Stimulated activated CD4-positive, alpha-beta T cell treated with anti-CD3 and anti-CD28 coated beads, Interleukin-12 subunit alpha, Interleukin-12 subunit beta, amount 100 ng/mL, for 24 hours (primary cell): ENCODE results near the gene EFEMP2.
A peak's percentile ranks its signal among the peaks of the same experiment; 100 is the strongest.

Source experiments
- DNase-seq, 2 experiments: peaks; one replicate each; pipeline ENCODE4 v3.0.0-alpha.2; 2020; ENCODE audit warnings: low read depth in 2 of 2

EFEMP2 gene

DNA sequence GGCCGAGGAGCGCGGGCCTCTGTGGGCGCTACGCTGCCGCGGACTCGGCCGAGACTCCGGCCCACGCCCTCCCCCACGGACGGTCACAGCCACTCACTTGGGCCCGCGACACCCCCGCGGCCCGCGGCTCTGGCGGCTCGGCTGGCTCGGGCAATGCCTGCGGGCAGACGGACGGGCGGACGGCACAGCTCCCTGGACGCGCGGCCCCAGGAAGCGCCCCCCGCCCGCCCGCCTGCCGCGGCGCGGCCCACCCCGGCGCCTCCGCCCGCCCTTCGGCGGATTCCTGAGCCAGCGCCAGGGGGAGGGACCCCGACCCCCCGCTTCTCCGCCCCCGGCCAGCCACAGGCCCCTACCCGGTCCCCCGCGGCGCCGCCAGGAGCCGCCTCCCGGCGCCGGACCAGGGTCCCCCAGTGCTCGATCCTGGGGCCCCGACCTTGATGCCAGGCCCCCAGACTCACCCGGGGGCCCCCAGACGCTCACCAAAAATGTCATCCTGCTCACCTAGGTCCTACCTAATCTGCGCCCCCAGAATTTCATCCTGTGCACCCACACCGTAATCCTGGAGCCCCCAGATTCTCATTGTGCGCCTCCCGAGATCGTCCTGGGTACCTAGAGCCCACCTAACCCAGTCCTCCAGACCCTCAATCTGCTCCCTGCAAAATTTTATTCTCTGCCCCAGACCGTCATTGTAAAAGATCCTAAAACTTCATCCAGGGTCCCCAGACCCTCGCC is at the start of gene EFEMP2:
EFEMP2 (minus strand) TSS at position 215 of the 732 bp plus-strand sequence. CDS start 446 bp downstream, outside the sequence.
- no peak for DNase-seq

DNA sequence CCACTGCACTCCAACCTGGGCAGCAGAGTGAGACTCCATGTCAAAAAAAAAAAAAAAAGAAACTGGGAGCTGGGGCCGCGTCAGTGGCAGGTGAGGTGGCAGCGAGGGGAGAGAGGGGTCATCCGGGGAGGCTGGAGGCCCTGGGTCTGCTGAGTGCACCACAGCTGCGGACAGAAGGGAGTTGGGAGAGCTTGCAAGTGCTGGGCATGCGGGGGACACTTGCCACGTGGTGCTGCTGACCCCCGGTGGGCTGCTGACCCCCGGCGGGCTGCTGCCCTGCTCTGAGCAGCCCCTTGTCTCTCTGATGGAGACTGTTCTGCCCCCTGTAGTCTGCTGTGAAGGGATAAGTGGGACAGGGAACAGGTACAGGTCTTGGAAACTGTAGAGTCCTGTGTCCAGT is 49.3 kb upstream of the EFEMP2 start:
- DNase-seq: no peak

DNA sequence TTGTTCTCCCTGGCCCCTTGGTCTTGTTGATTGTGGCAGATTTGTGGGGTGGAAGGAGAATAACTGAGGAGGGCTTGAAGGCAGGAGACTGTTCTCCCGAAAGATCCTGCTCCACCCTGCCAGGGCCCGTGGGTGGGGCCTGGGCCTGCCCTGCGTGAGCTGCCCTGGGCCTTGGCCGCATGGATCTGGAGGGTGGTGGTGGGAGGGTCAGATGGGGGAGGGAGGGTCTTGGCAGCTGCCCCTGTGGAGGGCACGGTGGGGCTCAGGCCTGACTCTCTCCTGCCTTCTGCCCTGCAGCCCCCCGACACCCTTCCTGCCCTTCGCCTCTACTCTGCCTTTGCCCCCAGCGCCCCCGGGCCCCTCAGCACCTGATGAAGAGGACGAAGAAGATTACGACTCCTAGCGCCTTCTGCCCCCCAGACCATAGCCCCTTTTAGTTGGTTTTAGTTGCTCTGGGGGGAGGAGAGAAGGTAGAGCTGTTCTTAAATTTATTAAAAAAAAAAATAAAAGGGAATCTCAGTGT is 48.5 kb upstream of the EFEMP2 start:
- no peak for DNase-seq

DNA sequence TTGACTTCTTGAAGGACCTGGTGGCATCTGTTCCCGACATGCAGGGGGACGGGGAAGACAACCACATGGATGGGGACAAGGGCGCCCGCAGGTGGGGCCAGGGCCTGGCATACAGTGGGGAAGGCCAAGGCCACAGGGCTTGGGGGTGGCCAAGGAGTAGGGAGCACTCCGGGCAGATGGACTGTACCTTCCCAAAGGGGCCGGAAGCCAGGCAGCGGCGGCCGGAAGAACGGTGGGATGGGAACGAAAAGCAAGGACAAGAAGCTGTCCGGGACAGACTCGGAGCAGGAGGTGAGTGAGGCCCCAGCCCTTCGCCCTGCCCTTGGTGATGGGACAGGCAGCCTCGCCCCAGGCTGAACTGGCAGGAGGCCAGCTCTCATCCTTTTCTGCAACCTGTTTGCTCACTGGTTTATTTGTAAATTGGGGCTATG is 47.8 kb upstream of the EFEMP2 start:
- DNase-seq: no peak

DNA sequence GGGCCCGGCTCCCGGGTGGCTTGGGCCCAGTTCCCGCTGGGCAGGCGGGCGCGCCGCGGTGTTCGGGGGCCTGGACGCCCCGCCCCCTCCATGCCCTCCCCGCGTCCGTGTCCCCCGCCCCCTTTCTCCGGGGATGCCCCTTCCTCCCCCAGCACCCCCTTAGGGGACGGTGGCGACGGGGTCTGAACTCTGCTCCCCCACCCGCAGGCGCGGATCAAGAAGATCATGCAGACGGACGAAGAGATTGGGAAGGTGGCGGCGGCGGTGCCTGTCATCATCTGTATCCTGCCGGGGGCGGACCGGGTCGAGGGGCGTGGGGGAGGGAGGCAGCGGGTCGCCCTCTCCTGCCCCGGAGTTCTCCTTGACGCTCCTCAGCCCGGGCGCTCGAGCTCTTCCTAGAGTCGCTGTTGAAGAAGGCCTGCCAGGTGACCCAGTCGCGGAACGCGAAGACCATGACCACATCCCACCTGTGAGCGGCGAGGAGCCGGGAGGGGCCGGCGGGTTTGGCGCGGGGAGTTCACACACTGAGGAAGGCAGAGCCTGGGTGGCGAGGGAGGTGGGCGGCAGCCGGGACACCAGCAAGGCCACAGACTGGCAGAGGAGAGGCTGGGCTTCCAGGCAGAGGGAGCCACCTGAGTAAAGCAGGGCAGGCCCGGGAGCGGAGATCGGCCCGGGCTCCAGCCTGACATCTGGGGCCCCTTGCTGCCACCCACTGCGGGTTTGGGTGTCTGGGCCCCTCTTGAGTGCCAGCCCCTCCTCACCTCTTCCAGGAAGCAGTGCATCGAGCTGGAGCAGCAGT is 47.2 kb upstream of the EFEMP2 start:
- DNase-seq: peak; percentile 18 to 29

DNA sequence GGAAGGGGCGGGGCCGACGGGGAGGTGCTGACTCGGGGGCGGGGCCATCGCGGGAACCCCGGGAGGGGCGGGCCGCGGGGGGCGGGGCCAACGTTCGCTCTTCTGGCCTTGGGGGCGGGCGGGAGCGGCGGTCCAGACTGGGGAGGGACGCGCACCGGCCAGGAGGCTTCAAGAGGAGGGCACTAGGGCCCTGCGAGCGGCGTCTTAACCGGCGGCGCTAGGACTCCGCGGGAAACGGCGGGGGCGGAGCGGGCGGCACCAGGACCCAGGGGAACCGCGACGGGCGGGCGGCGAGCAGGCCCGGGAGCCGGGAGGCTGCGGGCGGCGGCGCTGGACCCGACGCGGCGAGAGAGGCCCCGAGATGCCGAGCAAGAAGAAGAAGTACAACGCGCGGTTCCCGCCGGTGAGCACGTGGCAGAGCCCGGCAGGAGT is 46.6 kb upstream of the EFEMP2 start, which contains the start of gene DRAP1:
DRAP1 (plus strand) TSS at position 286 of the 432 bp plus-strand sequence; CDS start at position 362, 76 bp downstream.
- peak; percentile 97 to 98 for DNase-seq

DNA sequence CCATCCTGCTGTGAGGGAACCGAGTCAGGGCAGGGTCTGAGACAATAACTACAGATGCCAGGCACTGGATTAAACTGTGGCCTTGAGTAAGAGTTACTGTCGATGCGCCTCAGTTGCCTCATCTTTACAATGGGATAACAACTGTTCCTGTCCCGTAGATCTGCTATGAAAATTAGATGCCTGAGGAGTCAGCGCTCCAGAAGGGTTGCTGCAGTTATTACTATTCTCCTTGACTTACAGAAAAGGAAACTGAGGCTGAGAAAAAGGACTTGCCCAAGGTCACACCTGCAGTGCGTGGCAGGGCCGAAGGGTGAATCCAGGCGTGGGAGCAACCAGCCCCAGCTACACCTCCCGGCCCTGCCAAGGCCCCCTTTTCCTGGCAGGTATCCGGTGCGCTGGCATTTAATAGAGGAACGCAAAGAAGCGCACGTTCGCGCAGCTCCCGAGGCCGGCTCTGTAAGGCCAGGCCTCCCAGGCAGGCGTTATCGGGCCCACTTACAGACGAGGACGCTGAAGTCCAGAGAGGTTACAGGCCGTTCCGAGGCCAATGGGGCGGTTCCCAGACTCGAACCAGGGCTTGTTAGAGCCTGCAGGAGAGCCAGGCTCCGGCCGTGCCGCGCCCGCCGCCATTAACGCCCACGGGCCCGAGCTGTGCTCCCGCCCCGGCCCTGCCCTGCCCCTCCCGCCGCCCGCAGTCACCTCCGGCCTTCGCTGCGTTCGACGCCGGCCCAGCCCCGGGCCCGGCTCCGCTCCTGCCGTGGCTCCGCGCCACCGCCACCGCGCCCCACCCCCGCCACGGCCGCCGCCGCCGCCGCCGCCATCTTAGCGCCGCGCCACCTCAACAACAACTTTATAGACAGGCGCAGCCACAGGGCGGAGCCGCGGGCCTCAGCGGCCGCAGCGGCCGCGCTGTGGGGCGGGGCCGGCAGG is 45.9 kb upstream of the EFEMP2 start, which contains the start of gene C11orf68:
C11orf68 (minus strand) TSS at position 852 of the 930 bp plus-strand sequence; CDS start at position 821, 31 bp downstream.
- no peak for DNase-seq

DNA sequence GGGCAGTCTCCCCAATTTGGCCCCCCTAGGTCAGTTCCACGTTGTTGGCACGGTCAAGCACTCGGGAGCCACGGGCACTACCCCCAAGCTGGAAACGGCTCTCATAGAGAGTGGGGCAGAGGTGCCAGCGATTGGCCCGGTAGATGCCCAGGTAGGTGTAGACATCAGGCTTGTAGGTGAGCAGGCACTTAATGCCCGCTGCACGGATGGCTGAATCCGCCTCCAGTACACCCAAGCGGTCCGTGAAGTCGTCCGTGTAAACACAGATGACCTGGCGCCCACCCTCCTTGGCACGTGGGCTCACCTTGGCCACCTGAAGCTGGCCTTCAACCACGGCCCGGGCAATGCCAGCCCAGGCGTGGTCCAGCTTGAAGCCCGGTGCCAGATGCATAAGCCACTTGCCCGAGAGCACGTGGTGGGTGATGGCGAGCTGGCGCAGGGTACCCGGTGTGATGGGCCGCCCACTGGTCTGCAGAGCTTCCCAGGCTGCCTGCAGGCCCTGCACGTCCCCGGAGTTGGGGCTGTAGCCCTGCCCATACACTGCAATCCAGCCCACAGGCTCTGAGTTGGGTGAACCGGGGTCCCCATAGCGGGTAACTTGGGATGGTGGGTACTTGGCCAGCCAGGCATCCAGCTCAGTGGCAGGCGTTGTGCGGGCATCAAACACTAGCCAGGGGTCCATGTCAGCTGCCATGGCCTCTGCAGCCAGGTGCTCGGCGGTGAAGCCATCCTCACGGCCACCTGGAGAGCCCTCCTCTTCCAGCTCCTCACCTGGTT is 45.0 kb upstream of the EFEMP2 start:
- no peak for DNase-seq

DNA sequence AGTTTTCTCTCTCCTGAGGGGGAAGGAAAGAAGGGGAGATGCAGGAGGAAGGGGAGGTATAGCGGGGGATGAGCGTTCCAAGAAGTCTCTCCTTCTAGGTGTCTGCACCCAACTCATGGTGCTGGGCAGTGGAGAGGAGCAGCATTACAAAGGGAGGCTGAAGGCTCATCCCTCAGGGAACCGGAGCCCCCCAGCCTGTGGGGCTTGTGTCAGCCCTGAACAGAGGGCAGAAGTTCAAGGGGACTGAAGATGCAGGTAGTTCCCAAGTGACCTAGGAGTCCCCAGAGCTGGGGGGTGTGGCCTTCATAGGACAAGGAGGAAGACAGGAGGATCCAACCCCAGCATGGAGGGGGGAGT is 44.5 kb upstream of the EFEMP2 start:
- no peak for DNase-seq

DNA sequence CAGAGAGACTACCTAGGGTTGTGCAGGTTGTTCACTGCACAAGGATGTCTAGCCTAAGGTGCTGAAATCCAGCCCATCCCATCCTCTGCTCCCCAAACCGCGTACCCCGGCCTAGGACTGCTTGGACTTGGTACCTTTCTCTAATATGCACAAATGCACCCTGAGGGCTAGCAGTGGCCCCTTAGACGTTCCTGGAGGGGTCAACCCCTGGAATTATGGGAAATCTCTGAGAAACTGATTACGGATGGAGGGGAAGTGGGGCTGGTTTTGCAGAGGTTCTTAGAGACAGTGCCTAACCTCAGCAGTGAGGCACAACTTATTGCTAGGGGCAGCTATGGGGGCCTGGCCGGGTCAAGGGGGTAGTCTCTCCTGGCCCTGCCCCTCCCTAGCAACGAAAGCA is 43.8 kb upstream of the EFEMP2 start:
- no peak for DNase-seq

DNA sequence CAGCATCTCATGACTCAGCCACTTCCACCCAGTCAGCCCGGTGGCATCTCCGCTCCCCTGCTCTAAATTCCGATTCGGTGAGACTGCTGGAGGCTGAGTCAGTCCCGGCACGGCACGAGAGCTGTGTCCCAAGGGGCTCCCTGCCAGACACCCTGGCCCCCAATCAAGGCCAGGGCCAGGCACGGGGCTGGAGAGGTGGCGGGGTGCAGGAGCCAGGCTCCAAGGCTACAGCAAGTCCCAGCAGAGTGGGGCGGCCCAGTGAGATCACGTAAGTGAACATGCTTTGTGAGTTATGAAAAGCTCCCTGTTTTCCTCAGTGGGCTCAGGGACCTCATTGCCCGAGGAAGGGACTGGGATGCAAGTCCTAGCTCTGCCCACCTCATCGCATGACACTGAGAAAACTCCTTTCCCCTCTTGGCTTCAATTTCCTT is 43.2 kb upstream of the EFEMP2 start:
- DNase-seq: no peak

DNA sequence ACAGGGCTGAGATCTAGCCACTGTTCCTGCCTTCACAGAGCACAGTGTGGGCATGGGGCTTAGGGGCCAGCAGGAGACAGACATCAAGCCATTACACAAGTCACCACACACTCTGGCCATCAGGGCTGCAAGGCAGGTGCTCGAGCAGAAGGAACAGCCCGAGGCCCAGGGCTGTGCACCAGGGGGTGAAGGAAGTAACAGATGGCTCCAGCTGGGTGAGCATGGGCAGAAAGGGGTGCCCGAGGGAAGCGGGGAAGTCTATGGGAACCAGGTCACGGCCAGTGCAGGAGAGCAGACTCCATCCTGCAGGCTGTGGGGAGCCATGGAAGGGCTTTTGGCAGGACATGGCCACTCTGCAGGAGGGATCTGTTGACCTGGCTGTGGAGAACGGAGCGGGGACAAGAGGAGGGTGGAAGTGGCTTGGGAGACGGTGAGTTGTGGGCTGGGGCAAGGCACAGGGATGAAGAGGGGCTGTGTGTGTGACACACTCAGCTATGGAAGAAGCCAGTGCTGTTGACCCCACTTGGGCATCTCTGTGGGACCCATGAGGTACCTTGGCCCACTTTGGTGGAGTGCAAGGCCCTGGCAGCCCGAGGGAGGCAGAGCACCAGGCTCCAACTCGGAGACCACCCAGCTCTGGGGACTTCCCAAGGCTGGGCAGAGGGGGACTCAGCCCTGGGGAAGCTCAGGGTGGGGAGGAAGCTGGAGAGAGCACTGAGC is 42.7 kb upstream of the EFEMP2 start:
- no peak for DNase-seq

DNA sequence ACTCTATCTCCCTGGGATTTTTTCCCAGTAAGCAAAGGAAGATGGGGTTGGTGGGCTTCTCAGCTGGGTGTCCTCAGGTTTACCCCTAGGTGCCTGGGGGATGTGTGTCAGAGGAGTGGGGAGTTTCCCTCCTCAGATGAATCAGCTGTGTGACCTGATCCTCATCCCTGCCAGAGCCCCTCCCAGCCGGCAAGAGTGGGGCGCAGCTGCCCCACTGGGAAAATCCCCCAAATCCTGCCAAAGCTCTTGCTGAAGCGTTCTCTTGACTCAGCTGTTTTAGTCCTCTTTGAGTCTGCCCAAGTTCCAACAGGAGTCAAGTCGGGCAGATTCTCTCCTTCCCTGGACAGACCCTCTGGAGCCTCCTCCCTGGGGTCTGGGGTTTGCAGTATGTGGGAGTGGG is 40.2 kb upstream of the EFEMP2 start:
- DNase-seq: no peak

DNA sequence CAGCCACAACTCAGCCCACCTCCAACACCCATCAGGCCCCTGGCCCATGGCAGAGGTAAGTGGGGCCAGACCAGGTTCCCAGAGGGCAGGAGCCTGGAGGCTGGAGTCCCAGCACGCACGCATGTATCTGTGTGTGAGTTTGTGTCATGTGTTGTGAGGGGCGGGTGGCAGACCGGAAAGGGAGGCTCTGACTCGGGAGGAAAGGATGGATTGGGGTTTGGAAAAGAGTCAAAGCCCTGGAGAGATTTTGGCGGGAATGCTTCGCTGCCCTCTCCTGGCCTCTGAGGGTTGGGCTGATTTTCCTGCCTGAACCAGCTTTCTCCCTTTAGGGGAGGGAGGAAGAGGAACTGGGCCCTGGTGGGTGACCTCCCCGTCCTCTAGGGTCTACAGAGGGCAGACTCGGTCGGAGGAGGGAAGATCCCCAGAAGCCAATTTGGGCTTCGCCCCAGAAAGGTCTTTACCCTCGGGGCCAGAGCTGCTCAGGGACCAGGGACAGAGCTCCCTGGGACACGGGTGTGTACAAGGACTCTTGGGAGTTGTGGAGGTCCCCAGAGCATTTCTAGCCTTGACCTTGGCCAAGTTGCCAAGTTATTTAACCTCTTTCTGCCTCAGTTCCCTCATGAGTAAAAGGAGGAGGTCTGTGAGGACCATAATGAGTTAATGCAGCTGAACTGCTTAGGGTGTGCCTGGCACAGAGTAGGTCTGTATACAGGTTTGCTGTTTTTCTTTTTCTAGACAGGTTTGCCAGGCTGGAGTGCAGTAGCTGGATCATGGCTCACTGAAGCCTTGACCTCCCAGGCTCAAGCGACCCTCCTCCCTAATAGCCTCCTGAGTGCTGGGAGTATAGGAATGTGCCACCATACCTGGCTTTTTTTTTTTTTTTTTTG is 39.3 kb upstream of the EFEMP2 start:
- DNase-seq: no peak

DNA sequence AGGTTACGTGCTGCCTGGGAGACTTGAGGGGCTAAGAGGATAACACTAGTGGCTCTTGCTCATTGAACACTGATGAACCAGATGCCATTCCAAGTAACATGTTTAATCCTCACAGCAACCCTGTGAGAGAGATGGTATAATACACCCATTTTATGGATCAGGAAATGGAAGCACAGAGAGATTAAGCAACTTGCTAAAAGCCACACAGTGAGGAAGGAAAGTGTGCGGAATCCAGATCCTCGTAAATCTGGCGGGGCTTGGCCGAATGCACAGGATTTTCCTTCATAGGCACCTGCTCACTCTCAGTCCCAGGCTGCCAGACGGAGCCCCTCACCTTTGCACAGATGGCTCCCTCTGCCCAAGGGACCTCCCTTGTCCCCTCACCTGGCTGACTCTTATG is 35.3 kb upstream of the EFEMP2 start:
- DNase-seq: no peak

DNA sequence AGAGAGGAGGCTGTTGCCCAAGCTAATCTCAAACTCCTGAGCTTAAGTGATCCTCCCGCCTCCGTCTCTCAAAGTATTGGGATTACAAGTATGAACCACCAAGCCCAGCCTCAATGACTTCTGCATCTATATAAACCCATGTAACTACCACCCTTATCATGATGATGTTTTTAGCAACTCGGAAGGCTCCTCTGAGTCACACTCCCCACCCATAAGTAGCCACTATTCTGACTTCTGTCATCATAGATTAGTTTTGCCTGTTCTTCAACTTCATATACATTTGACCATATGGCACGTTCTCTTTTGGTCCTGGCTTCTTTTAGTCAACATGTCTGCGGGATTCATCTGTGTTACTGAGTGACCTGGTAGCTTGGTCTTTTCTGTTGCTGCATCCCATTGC is 34.0 kb upstream of the EFEMP2 start:
- DNase-seq: no peak

DNA sequence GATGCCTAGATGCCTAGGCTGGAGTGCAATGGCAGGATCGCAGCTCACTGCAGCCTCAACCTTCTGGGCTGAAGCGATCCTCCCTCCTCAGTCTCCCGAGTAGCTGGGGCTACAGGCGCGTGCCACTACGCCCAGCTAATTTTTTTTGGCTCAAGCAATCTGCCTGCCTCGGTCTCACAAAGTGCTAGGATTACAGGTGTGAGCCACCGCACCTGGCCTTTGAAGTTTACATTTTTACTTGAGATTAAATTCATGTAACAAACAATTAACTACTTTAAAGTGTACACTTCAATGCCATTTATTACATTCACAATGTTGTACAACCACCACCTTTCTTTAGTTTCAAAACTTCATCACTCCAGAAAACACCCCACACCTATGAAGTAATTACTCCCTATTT is 31.1 kb upstream of the EFEMP2 start:
- no peak for DNase-seq

DNA sequence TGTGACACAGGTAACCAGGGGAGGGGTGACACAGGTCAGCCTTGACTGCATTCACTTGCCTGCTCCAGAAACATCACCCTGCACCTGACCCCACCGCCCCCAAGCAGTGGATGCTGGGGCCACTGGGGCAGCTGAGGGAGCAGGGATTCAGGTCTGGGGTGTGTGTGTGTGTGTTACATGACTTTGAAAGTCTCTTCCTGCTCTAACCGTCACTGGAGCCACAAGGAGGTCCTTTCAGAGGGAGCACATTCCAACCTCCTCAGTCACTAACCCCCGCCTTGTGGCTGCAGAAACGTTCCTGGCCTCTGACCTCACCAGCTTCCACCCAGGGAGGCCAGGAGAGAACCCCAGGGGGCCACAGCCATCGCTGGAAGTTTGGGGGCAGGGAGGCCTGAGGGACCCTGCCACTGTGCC is 30.5 kb upstream of the EFEMP2 start:
- no peak for DNase-seq

DNA sequence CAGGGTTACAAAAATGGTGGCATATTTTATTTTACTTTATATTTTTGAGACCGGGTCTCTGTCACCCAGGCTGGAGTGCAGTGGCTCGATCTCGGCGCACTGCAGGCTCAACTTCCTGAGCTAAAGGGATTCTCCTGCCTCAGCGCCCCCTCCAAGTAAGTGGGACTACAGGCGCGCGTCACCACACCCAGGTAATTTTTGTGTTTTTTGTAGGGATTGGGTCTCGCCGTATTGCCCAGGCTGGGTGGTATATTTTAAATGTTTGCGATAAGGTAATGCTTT is 28.2 kb upstream of the EFEMP2 start:
- DNase-seq: no peak
